NCI-H460 (cell line): Measurements from ENCODE around the gene CCDC167. TPM values are rescaled to one million over a fixed set of nuclear protein-coding genes. Genes with fewer than 3 reads are reported as not detected.
"Not testable (repeated sequence)": the region's sequence is repeated elsewhere in the genome, so short reads cannot be mapped to it uniquely, and the experiment has no call there.

Experiments used
- DNase-seq: peaks from one replicate; pipeline ENCODE4 v3.0.0-alpha.2; 2016; ENCODE audit warnings: low read depth; ENCODE audit errors: extremely low read depth
- total RNA-seq: library from RNA; depleted of rRNA; stranded (reverse); fragments of >200 nt; shearing (Covaris generic); gene quantifications from 2 replicates; pipeline ENCODE4 v1.2.3, GENCODE V29; 2014

Gene CCDC167
- total RNA-seq, 1 experiment from 2014 or later = 18.1 TPM

GRCh38 chr6:37477656-37478435 is 21.8 kb downstream of the CCDC167 start:
- no peak for DNase-seq

GRCh38 chr6:37477191-37477590 is 22.5 kb downstream of the CCDC167 start:
- no peak for DNase-seq

- DNase-seq = no peak
Measured at GRCh38 chr6:37474316-37474715, 25.4 kb downstream of the CCDC167 start.

GRCh38 chr6:37473364-37474095 is 26.2 kb downstream of the CCDC167 start:
- DNase-seq = no peak

- no peak for DNase-seq
Measured at GRCh38 chr6:37467718-37468117, 32.0 kb downstream of the CCDC167 start.

GRCh38 chr6:37463110-37463509 is 36.6 kb downstream of the CCDC167 start:
- DNase-seq = no peak

GRCh38 chr6:37460805-37461204 is 38.9 kb downstream of the CCDC167 start:
- no peak for DNase-seq

GRCh38 chr6:37459981-37460800 is 39.5 kb downstream of the CCDC167 start:
- DNase-seq = no peak

- DNase-seq = no peak
Measured at GRCh38 chr6:37456816-37457560, 42.7 kb downstream of the CCDC167 start.

GRCh38 chr6:37456126-37456525 is 43.6 kb downstream of the CCDC167 start:
- no peak for DNase-seq

- DNase-seq = no peak
Measured at GRCh38 chr6:37454420-37455140, 45.1 kb downstream of the CCDC167 start.

GRCh38 chr6:37452522-37452921 is 47.2 kb downstream of the CCDC167 start:
- DNase-seq = no peak

- DNase-seq = no peak
Measured at GRCh38 chr6:37451441-37452193, 48.1 kb downstream of the CCDC167 start.

- DNase-seq = no peak
Measured at GRCh38 chr6:37449984-37450383, 49.7 kb downstream of the CCDC167 start.

- DNase-seq = not testable (repeated sequence)
Measured at GRCh38 chr6:37443216-37443542, 56.5 kb downstream of the CCDC167 start.

- DNase-seq = no peak
Measured at GRCh38 chr6:37442416-37443215, 57.1 kb downstream of the CCDC167 start.

GRCh38 chr6:37441651-37442050 is 58.0 kb downstream of the CCDC167 start:
- no peak for DNase-seq

GRCh38 chr6:37438930-37439329 is 60.8 kb downstream of the CCDC167 start:
- no peak for DNase-seq
